HCT116 (cell line): ENCODE data around the gene CACNA1C. TPM values are rescaled to one million over a fixed set of nuclear protein-coding genes. Genes with fewer than 3 reads are reported as not detected.

Experiments used
- ATAC-seq: fragments of 200-7000 bp; cut with Tn5 transposase; 2 replicates; pipeline ENCODE4 v1.9.1; 2020; ENCODE audit warnings: mild to moderate bottlenecking, moderate library complexity
- BruUV-seq: library from RNA; stranded (reverse); fragments of 400-500 nt; replicated peaks from 2 replicates; lab custom pipeline; 2021; lab: Mats Ljungman, UMichigan
- CTCF ChIA-PET: fragments of 300-600 bp; sonication (Branson Sonifier 250); formaldehyde crosslinking; loops from one replicate; lab custom pipeline; 2021; ENCODE audit warnings: antibody characterized with exemption; lab: Charles Lee
- POLR2A ChIA-PET: fragments of 300-600, 350-600 bp; sonication (Branson Sonifier 250); formaldehyde crosslinking; loops from one replicate; lab custom pipeline; 2021; ENCODE audit warnings: antibody characterized with exemption; lab: Charles Lee
- RAD21 ChIA-PET, 2 experiments: fragments of 300-600 bp; sonication (Branson Sonifier 250); formaldehyde crosslinking; loops; one replicate each; lab custom pipeline; 2023; ENCODE audit warnings: low total read pairs in 2 of 2; ENCODE audit not compliant: uncharacterized antibody in 2 of 2, unreplicated experiment in 2 of 2, low non-redundant PET in 1 of 2; lab: Charles Lee
- DNase-seq: peaks from one replicate; pipeline ENCODE4 v3.0.0-alpha.2; 2010; ENCODE audit warnings: low read depth, low spot score
- H2AFZ ChIP-seq: fragments of 200-600 bp; shearing (Covaris generic), sonication (generic); 2 replicates; pipeline ENCODE4 v1.6.1; 2017; ENCODE audit warnings: low read depth, mixed run types, mixed read lengths, antibody characterized with exemption, low read length; ENCODE audit not compliant: poor library complexity, severe bottlenecking
- H3K27ac ChIP-seq: 2 replicates; pipeline ENCODE4 v1.5.1; 2012; ENCODE audit warnings: low read depth, low read length
- H3K27me3 ChIP-seq: fragments of 200-600 bp; sonication (generic); 2 replicates; pipeline ENCODE4 v1.6.1; 2016; ENCODE audit warnings: mixed run types, low read length, mixed read lengths; ENCODE audit not compliant: insufficient read depth
- H3K36me3 ChIP-seq, 2 experiments: fragments of 200-500 bp in 1 of 2; fragments of 200-600 bp in 1 of 2; sonication (Bioruptor generic) in 1 of 2; sonication (generic) in 1 of 2; 2 replicates each; pipeline versions ENCODE4 v1.5.1 to v1.6.1; 2014 to 2016; ENCODE audit warnings: low read length in 2 of 2, inconsistent platforms in 1 of 2, mixed read lengths in 1 of 2, mixed run types in 1 of 2; ENCODE audit not compliant: insufficient read depth in 2 of 2, control insufficient read depth in 1 of 2
- H3K4me1 ChIP-seq, 2 experiments: fragments of 200-600 bp in 1 of 2; sonication (generic) in 1 of 2; 2 replicates each; pipeline versions ENCODE4 v1.5.1 to v1.6.1; 2012 to 2017; ENCODE audit warnings: low read length in 2 of 2, inconsistent platforms in 1 of 2, mild to moderate bottlenecking in 1 of 2, mixed read lengths in 1 of 2, mixed run types in 1 of 2, moderate library complexity in 1 of 2; ENCODE audit not compliant: insufficient read depth in 2 of 2, control insufficient read depth in 1 of 2
- H3K4me2 ChIP-seq: fragments of 200-600 bp; sonication (generic); 2 replicates; pipeline ENCODE4 v1.6.1; 2017; ENCODE audit warnings: mixed run types, low read length, mixed read lengths
- H3K4me3 ChIP-seq, 2 experiments: fragments of 200-600 bp in 1 of 2; sonication (generic) in 1 of 2; replicated peaks in 1 of 2; 2 replicates each; pipeline ENCODE4 v1.5.1; 2011 to 2016; ENCODE audit warnings: low read length in 2 of 2, control low read depth in 1 of 2, low read depth in 1 of 2, mild to moderate bottlenecking in 1 of 2, mixed read lengths in 1 of 2, mixed run types in 1 of 2
- H3K79me2 ChIP-seq: fragments of 200-600 bp; sonication (generic); 2 replicates; pipeline ENCODE4 v1.6.1; 2017; ENCODE audit warnings: mild to moderate bottlenecking, mixed run types, low read length, moderate library complexity, mixed read lengths; ENCODE audit not compliant: insufficient read depth
- H3K9ac ChIP-seq: fragments of 200-600 bp; sonication (generic); 2 replicates; pipeline ENCODE4 v1.6.1; 2016; ENCODE audit warnings: low read length, mixed read lengths
- H3K9me2 ChIP-seq: fragments of 200-600 bp; sonication (generic), shearing (Covaris generic); 2 replicates; pipeline ENCODE4 v1.6.1; 2017; ENCODE audit warnings: mixed run types, mild to moderate bottlenecking, moderate library complexity; ENCODE audit not compliant: insufficient read depth
- H3K9me3 ChIP-seq, 2 experiments: fragments of 200-500 bp in 1 of 2; fragments of 200-600 bp in 1 of 2; sonication (Bioruptor generic) in 1 of 2; sonication (generic) in 1 of 2; 2 replicates each; pipeline ENCODE4 v1.6.1; 2014 to 2017; ENCODE audit warnings: low read length in 2 of 2, mixed read lengths in 2 of 2, inconsistent platforms in 1 of 2, low read depth in 1 of 2, mild to moderate bottlenecking in 1 of 2, mixed run types in 1 of 2, moderate library complexity in 1 of 2; ENCODE audit not compliant: control insufficient read depth in 1 of 2, insufficient read depth in 1 of 2
- H4K20me1 ChIP-seq: fragments of 200-600 bp; sonication (generic), shearing (Covaris generic); 2 replicates; pipeline ENCODE4 v1.6.1; 2017; ENCODE audit warnings: mixed run types, mild to moderate bottlenecking, moderate library complexity; ENCODE audit not compliant: insufficient read depth
- CEBPB ChIP-seq: IDR thresholded peaks from 2 replicates; pipeline ENCODE4 v1.6.1; 2012; ENCODE audit warnings: low read depth
- EGR1 ChIP-seq: IDR thresholded peaks from 2 replicates; pipeline ENCODE4 v1.6.1; 2012; ENCODE audit warnings: low read depth
- ELF1 ChIP-seq: IDR thresholded peaks from 2 replicates; pipeline ENCODE4 v1.6.1; 2012; ENCODE audit warnings: low read depth, borderline replicate concordance
- EZH2 ChIP-seq: fragments of 200-600 bp; sonication (generic); IDR thresholded peaks from 2 replicates; pipeline ENCODE4 v1.6.1; 2017; ENCODE audit warnings: antibody characterized with exemption, mixed run types
- EZH2phosphoT487 ChIP-seq: fragments of 200-600 bp; IDR thresholded peaks from 2 replicates; pipeline ENCODE4 v1.6.1; 2018; ENCODE audit warnings: antibody characterized with exemption, borderline replicate concordance
- FOSL1 ChIP-seq: IDR thresholded peaks from 2 replicates; pipeline ENCODE4 v1.6.1; 2012; ENCODE audit warnings: low read depth
- JUND ChIP-seq: IDR thresholded peaks from 2 replicates; pipeline ENCODE4 v1.6.1; 2012
- POLR2AphosphoS5 ChIP-seq: IDR thresholded peaks from 2 replicates; pipeline ENCODE4 v1.6.1; 2011; ENCODE audit warnings: mild to moderate bottlenecking, low read depth, low read length, moderate library complexity
- RAD21 ChIP-seq: IDR thresholded peaks from 2 replicates; pipeline ENCODE4 v1.6.1; 2012; ENCODE audit warnings: low read depth, mild to moderate bottlenecking
- SP1 ChIP-seq: IDR thresholded peaks from 2 replicates; pipeline ENCODE4 v1.6.1; 2012; ENCODE audit warnings: low read depth
- SRF ChIP-seq: IDR thresholded peaks from 2 replicates; pipeline ENCODE4 v1.6.1; 2012; ENCODE audit warnings: low read depth
- intact Hi-C: fragments of 100-400 bp; cut with micrococcal nuclease; formaldehyde crosslinking; loops from 2 replicates; pipeline ENCODE4 v1.10.0; 2022
- total RNA-seq: library from RNA; stranded (reverse); gene quantifications from one replicate; pipeline ENCODE4 v1.2.1, GENCODE V29; 2021; ENCODE audit not compliant: unreplicated experiment
- TF ChIP-seq, protein P1 (sequence below): IDR thresholded peaks from 2 replicates; pipeline ENCODE4 v1.6.1; 2012; ENCODE audit warnings: low read depth
- TF ChIP-seq, protein P2 (sequence below), 3 experiments: fragments of 200-600 bp in 1 of 3; sonication (generic) in 1 of 3; IDR thresholded peaks in 2 of 3; conservative IDR thresholded peaks in 1 of 3; 2 replicates each; pipeline ENCODE4 v1.5.1; 2012 to 2017; ENCODE audit warnings: low read depth in 2 of 3, low read length in 2 of 3, antibody characterized with exemption in 1 of 3, borderline replicate concordance in 1 of 3, control low read depth in 1 of 3, mild to moderate bottlenecking in 1 of 3, mixed read lengths in 1 of 3, mixed run types in 1 of 3, moderate library complexity in 1 of 3; ENCODE audit not compliant: insufficient read depth in 1 of 3

CACNA1C gene
- total RNA-seq, 1 experiment from 2014 or later, result 0.05 TPM

DNA sequence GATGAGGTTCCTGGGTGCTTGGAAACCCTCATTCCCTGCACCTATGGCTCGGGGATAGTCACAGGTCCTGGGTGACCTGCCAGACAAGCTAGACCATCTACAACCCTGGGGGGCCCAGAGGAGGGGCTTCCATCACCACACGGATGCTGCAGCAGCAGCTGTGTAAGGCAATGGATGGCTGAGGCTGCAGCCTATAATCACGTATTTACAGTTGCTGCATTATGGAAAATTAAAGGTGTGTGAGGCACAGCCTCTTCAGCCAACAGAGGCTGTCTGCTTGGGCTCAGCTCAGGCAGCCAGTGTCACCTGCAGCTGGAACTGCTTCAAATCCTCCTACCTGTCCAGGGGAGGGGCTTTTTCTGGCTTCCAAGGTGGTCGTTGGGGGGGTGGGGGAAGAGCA lies 268.1 kb downstream of the CACNA1C start (continued):
- TF ChIP-seq, protein P1, sequence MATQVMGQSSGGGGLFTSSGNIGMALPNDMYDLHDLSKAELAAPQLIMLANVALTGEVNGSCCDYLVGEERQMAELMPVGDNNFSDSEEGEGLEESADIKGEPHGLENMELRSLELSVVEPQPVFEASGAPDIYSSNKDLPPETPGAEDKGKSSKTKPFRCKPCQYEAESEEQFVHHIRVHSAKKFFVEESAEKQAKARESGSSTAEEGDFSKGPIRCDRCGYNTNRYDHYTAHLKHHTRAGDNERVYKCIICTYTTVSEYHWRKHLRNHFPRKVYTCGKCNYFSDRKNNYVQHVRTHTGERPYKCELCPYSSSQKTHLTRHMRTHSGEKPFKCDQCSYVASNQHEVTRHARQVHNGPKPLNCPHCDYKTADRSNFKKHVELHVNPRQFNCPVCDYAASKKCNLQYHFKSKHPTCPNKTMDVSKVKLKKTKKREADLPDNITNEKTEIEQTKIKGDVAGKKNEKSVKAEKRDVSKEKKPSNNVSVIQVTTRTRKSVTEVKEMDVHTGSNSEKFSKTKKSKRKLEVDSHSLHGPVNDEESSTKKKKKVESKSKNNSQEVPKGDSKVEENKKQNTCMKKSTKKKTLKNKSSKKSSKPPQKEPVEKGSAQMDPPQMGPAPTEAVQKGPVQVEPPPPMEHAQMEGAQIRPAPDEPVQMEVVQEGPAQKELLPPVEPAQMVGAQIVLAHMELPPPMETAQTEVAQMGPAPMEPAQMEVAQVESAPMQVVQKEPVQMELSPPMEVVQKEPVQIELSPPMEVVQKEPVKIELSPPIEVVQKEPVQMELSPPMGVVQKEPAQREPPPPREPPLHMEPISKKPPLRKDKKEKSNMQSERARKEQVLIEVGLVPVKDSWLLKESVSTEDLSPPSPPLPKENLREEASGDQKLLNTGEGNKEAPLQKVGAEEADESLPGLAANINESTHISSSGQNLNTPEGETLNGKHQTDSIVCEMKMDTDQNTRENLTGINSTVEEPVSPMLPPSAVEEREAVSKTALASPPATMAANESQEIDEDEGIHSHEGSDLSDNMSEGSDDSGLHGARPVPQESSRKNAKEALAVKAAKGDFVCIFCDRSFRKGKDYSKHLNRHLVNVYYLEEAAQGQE, result no peak
- TF ChIP-seq EZH2phosphoT487 (no peak), POLR2AphosphoS5 (no peak)

DNA sequence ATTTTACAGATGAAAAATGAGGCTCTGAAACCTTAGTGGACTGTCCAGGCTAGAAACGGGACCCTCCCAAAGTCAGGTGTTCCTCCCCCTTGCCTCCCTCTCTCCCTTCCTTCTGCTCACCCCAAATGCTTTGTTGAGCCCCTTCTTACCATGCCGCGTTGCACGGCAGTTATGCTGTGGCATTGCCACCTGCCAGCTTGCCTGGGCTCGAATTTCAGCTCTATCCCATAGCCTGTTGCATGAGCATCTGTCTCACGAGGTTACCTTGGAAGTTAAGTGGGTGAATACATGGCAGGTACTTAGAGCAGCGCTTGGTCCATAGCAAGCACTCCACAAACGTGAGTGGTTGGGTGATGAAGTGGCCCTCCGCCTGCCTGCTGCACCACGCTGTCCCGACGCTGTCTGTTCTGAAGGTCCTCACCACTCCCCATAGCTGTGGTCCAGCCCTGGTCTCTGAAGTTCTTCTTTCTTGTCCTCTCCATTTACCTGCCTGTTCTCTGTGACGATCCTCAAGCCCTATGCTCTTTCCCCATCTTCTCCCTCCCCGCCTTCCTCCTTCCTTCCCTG lies 269.9 kb downstream of the CACNA1C start:
- RAD21 ChIA-PET, result no interaction called here
- no peak for DNase-seq
- no peak overlapping the region for H3K9ac ChIP-seq
- intact Hi-C loops, result no loop called here
- H3K4me3 ChIP-seq, result no peak overlapping the region
- H3K36me3 ChIP-seq, result no peaks in the 10 kb centered on the region
- H3K4me2 ChIP-seq, result no peak overlapping the region
- H2AFZ ChIP-seq, result no peak overlapping the region
- CTCF ChIA-PET, result no interaction called here
- no TSS peak for BruUV-seq
- no peaks in the 10 kb centered on the region for H4K20me1 ChIP-seq
- H3K4me1 ChIP-seq, result peaks cover 7 to 11% of the 10 kb centered on the region in 2 experiments
- H3K9me3 ChIP-seq, result no peaks in the 10 kb centered on the region
- H3K79me2 ChIP-seq, result no peaks in the 10 kb centered on the region
- POLR2A ChIA-PET, result no interaction called here
- no peak for ATAC-seq
- peaks cover 7% of the 10 kb centered on the region; the same call in 1 of the 2 replicates for H3K27me3 ChIP-seq
- no peak overlapping the region for H3K27ac ChIP-seq
- H3K9me2 ChIP-seq, result no peaks in the 10 kb centered on the region
- TF ChIP-seq, protein P2, sequence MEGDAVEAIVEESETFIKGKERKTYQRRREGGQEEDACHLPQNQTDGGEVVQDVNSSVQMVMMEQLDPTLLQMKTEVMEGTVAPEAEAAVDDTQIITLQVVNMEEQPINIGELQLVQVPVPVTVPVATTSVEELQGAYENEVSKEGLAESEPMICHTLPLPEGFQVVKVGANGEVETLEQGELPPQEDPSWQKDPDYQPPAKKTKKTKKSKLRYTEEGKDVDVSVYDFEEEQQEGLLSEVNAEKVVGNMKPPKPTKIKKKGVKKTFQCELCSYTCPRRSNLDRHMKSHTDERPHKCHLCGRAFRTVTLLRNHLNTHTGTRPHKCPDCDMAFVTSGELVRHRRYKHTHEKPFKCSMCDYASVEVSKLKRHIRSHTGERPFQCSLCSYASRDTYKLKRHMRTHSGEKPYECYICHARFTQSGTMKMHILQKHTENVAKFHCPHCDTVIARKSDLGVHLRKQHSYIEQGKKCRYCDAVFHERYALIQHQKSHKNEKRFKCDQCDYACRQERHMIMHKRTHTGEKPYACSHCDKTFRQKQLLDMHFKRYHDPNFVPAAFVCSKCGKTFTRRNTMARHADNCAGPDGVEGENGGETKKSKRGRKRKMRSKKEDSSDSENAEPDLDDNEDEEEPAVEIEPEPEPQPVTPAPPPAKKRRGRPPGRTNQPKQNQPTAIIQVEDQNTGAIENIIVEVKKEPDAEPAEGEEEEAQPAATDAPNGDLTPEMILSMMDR (IDR thresholded peaks at IDR 0.05 in 2 of 3, conservative IDR thresholded peaks at IDR 0.05 in 1 of 3; ENCODE audit: borderline replicate concordance in 1 of 3, insufficient read depth in 1 of 3, low read depth in 2 of 3, low read length in 2 of 3), result no peak
- TF ChIP-seq JUND, result no peak
- no peak for TF ChIP-seq FOSL1
- TF ChIP-seq SP1, result no peak
- no peak for TF ChIP-seq SRF
- TF ChIP-seq EGR1, result no peak
- no peak for TF ChIP-seq CEBPB
- no peak for TF ChIP-seq ELF1
- no peak for TF ChIP-seq RAD21
- TF ChIP-seq POLR2AphosphoS5, result no peak
- no peak for TF ChIP-seq EZH2
